Measurements from ENCODE around the gene PPIL4. TPM values are rescaled to one million over a fixed set of nuclear protein-coding genes. Genes with fewer than 3 reads are reported as not detected.
"Not testable (repeated sequence)": the region's sequence is repeated elsewhere in the genome, so short reads cannot be mapped to it uniquely, and the experiment has no call there.

Gene PPIL4
- total RNA-seq, 4 donors from 2014 or later = 10.1 to 30.5 (median 19.0) TPM

DNA sequence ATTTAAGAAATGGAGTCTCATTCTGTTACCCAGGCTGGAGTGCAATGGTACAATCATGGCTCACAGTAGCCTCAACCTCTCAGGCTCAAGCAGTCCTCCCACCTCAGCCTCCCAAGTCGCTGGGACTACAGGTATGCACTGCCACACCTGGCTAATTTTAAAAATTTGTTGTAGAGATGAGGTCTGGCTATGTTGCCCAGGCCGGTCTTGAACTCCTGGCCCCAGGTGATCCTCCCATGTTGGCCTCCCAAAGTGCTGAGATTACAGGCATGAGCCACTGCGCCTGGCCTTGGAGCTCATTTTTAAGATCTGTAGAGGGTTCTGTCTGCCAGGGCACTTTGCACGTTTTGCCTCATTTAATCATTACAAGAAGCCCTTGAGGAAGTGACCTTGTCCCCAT, 78.6 kb downstream of the PPIL4 start:
- TF ChIP-seq, protein P1, sequence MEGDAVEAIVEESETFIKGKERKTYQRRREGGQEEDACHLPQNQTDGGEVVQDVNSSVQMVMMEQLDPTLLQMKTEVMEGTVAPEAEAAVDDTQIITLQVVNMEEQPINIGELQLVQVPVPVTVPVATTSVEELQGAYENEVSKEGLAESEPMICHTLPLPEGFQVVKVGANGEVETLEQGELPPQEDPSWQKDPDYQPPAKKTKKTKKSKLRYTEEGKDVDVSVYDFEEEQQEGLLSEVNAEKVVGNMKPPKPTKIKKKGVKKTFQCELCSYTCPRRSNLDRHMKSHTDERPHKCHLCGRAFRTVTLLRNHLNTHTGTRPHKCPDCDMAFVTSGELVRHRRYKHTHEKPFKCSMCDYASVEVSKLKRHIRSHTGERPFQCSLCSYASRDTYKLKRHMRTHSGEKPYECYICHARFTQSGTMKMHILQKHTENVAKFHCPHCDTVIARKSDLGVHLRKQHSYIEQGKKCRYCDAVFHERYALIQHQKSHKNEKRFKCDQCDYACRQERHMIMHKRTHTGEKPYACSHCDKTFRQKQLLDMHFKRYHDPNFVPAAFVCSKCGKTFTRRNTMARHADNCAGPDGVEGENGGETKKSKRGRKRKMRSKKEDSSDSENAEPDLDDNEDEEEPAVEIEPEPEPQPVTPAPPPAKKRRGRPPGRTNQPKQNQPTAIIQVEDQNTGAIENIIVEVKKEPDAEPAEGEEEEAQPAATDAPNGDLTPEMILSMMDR (IDR thresholded peaks at IDR 0.05) = no peak
- TF ChIP-seq POLR2A (IDR thresholded peaks at IDR 0.05) = no peak
- TF ChIP-seq POLR2AphosphoS5 (IDR thresholded peaks at IDR 0.05) = no peak
- no peak for TF ChIP-seq EP300 (IDR thresholded peaks at IDR 0.05; ENCODE audit: low read depth)
- no peak overlapping the region for H3K4me3 ChIP-seq

DNA sequence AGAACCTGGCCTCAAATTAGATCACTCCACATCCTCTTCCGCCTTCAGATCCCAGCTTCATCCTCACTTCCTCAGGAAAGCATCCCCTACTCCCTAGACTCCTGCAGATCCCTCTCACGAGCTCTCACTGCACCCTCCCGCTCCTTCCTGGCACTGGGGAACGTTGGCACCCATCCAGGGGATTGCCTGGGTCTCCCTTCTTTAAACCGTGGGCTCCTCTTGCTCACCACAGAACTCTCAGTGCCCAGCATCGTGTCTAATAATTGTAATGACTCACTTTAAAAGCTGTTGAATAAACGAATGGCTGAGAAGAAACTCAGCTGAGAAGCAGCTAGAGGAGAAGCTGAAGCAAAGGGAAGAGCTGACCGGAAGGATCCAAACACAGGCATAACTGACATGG, 81.4 kb downstream of the PPIL4 start:
- 55 to 70% methylated on average over 2 to 8 of the region's 8 CpGs for WGBS, 2 donors (ENCODE audit: low coverage in 1 of 2)
- H3K27ac ChIP-seq = no peak overlapping the region
- DNase-seq = no peak

More for the DNA sequence above, 78.6 kb downstream of the PPIL4 start:
- no peak for DNase-seq
- H3K36me3 ChIP-seq = no peaks in the 10 kb centered on the region
- H3K27me3 ChIP-seq = no peaks in the 10 kb centered on the region
- in situ Hi-C loops (cut with MboI; ENCODE audit: low pct_ligation_motif_present in 1 of 4, low pct_unique_long_range_greater_than_20kb in 1 of 4, low sequenced_read_pairs in 3 of 4) (no loop called here), intact Hi-C loops (cut with DNase I; ENCODE audit: low total_unique reads) (no loop called here)
- H3K9me3 ChIP-seq = no peaks in the 10 kb centered on the region
- peaks cover 4 to 23% (median 7%) of the 10 kb centered on the region in 4 donors for H3K4me1 ChIP-seq
- 77 to 100% methylated on average over 2 to 4 of the region's 4 CpGs for WGBS, 2 donors (ENCODE audit: low coverage in 1 of 2)
- no peak overlapping the region for H3K27ac ChIP-seq

DNA sequence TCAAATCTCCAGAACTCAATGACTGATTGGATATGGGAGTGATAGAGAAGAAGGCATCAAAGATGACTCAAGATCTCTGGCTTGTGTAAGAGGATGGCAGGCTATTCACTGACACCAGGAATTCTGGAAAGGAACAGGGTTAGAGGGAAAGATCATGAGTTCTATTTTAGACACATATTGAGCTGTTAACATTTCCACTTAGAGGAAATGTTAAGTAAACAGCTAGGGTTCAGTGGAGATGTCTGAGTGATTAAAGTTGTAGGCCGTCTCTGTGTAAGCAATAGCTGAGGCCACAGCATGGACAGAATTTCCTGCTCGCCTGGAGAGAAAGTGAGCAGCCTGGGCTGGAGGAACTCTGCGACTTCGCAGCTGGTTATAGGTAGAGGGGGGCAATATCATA, 82.1 kb downstream of the PPIL4 start:
- Histone ChIP-seq H3K4me3 (no peak overlapping the region), H3K27ac (peak overlapping the region in 1 of 4 donors; percentile 35)
- in situ Hi-C loops (cut with MboI; ENCODE audit: low pct_ligation_motif_present in 1 of 4, low pct_unique_long_range_greater_than_20kb in 1 of 4, low sequenced_read_pairs in 3 of 4) = no loop called here

More for the DNA sequence above, 81.4 kb downstream of the PPIL4 start:
- Histone ChIP-seq H3K9me3 (no peaks in the 10 kb centered on the region), H3K36me3 (no peaks in the 10 kb centered on the region), H3K4me1 (peaks cover 4 to 21% (median 7%) of the 10 kb centered on the region in 4 donors), H3K4me3 (no peak overlapping the region), H3K27me3 (no peaks in the 10 kb centered on the region)
- TF ChIP-seq EP300 (IDR thresholded peaks at IDR 0.05; ENCODE audit: low read depth) = no peak
- TF ChIP-seq POLR2AphosphoS5 (IDR thresholded peaks at IDR 0.05) = no peak
- TF ChIP-seq, protein P1 (IDR thresholded peaks at IDR 0.05) = no peak
- intact Hi-C loops (cut with DNase I; ENCODE audit: low total_unique reads) = no loop called here
- in situ Hi-C loops (cut with MboI; ENCODE audit: low pct_ligation_motif_present in 1 of 4, low pct_unique_long_range_greater_than_20kb in 1 of 4, low sequenced_read_pairs in 3 of 4) = no loop called here

DNA sequence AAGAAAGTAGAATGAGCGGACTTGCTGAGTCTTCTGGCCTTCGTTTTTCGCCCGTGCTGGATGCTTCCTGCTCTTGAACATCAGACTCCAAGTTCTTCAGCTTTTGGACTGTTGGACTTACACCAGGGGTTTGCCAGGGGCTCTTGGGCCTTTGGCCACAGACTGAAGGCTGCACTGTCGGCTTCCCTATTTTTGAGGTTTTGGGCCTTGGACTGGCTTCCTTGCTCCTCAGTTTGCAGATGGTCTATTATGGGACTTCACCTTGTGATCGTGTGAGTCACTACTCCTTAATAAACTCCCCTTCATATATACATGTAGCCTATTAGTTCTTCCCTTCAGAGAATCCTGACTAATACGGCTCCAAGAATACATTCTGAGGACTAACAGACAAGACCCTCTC, 83.1 kb downstream of the PPIL4 start:
- H3K4me3 ChIP-seq; H3K27ac ChIP-seq; H3K27me3 ChIP-seq; H3K9me3 ChIP-seq; intact Hi-C loops (cut with DNase I; ENCODE audit: low total_unique reads); H3K36me3 ChIP-seq; DNase-seq; in situ Hi-C loops (cut with MboI; ENCODE audit: low pct_ligation_motif_present in 1 of 4, low pct_unique_long_range_greater_than_20kb in 1 of 4, low sequenced_read_pairs in 3 of 4): not testable (repeated sequence)
- H3K4me1 ChIP-seq = peaks cover 4 to 14% (median 7%) of the 10 kb centered on the region in 4 donors
- 68 to 85% methylated on average over 4 to 7 of the region's 7 CpGs for WGBS, 2 donors (ENCODE audit: low coverage in 1 of 2)

More for the DNA sequence above, 82.1 kb downstream of the PPIL4 start:
- Histone ChIP-seq H3K9me3 (no peaks in the 10 kb centered on the region), H3K36me3 (no peaks in the 10 kb centered on the region), H3K4me1 (peaks cover 4 to 21% (median 7%) of the 10 kb centered on the region in 4 donors), H3K27me3 (no peaks in the 10 kb centered on the region)
- intact Hi-C loops (cut with DNase I; ENCODE audit: low total_unique reads) = no loop called here
- DNase-seq = no peak
- WGBS, 2 donors (ENCODE audit: low coverage in 1 of 2) = 61 to 70% methylated on average over 3 to 4 of the region's 4 CpGs
- TF ChIP-seq POLR2AphosphoS5 (IDR thresholded peaks at IDR 0.05) = no peak
- TF ChIP-seq, protein P1 (IDR thresholded peaks at IDR 0.05) = no peak
- no peak for TF ChIP-seq EP300 (IDR thresholded peaks at IDR 0.05; ENCODE audit: low read depth)
- TF ChIP-seq POLR2A (IDR thresholded peaks at IDR 0.05) = no peak

DNA sequence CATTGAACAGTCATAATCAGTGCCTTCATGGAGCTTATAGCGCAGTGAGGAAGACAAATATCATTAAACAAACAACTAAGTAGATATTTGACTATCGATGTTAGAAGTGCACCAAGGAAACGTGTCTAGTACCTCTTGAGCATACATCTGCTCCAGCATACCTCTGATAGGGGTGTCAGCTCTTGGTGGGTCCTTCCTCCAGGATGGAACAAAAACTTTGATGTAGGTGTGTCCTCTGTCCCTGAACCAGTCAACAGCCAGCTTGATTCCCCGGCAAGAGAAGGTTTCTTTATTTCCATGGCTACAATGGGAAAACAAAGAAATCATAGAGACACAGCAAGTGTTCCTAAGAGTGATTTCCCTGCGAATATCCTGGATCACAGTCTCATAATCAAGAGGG, 84.2 kb downstream of the PPIL4 start:
- TF ChIP-seq EP300 (IDR thresholded peaks at IDR 0.05; ENCODE audit: low read depth) (no peak), POLR2A (IDR thresholded peaks at IDR 0.05) (no peak), POLR2AphosphoS5 (IDR thresholded peaks at IDR 0.05) (no peak)
- TF ChIP-seq, protein P1 (IDR thresholded peaks at IDR 0.05) = no peak
- DNase-seq = no peak
- WGBS, 2 donors (ENCODE audit: low coverage in 1 of 2) = 85 to 100% methylated on average over 1 to 5 of the region's 5 CpGs

DNA sequence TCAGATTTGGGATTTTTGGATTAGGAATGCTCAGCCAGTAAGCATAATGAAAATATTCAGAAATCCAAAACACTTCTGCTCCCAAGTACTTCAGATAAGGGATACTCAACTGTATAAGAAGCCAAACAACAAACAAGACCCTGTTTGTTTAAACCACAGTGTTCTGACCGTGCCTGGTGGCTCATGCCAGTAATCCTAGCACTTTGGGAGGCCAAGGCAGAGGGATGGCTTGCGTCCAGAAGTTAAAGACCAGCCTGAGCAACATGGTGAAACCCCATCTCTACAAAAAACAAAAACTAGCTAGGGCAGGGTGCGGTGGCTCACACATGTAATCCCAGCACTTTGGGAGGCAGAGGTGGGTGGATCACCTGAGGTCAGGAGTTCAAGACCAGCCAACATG, 85.6 kb downstream of the PPIL4 start:
- H3K27me3 ChIP-seq; H3K27ac ChIP-seq; H3K4me3 ChIP-seq; in situ Hi-C loops (cut with MboI; ENCODE audit: low pct_ligation_motif_present in 1 of 4, low pct_unique_long_range_greater_than_20kb in 1 of 4, low sequenced_read_pairs in 3 of 4); H3K36me3 ChIP-seq; DNase-seq; intact Hi-C loops (cut with DNase I; ENCODE audit: low total_unique reads); H3K9me3 ChIP-seq: not testable (repeated sequence)
- H3K4me1 ChIP-seq = peaks cover 4 to 16% (median 9%) of the 10 kb centered on the region in 4 donors
- WGBS, 2 donors (ENCODE audit: low coverage in 1 of 2) = 86 to 92% methylated on average over 2 to 3 of the region's 3 CpGs

More for the DNA sequence above, 84.2 kb downstream of the PPIL4 start:
- H3K27ac ChIP-seq = no peak overlapping the region
- no peaks in the 10 kb centered on the region for H3K27me3 ChIP-seq
- intact Hi-C loops (cut with DNase I; ENCODE audit: low total_unique reads) = no loop called here
- in situ Hi-C loops (cut with MboI; ENCODE audit: low pct_ligation_motif_present in 1 of 4, low pct_unique_long_range_greater_than_20kb in 1 of 4, low sequenced_read_pairs in 3 of 4) = no loop called here
- H3K4me1 ChIP-seq = peaks cover 4 to 13% (median 7%) of the 10 kb centered on the region in 4 donors
- no peaks in the 10 kb centered on the region for H3K36me3 ChIP-seq
- H3K9me3 ChIP-seq = no peaks in the 10 kb centered on the region
- H3K4me3 ChIP-seq = no peak overlapping the region

Data from transverse colon (tissue), 4 donors.